NCI-H446 treated with DMSO at 0.1 percent for 48 hours (cell line): ENCODE measurements around the gene SAMD8.
A peak's percentile ranks its signal among the peaks of the same experiment; 100 is the strongest.
"Not testable (repeated sequence)": the region's sequence is repeated elsewhere in the genome, so short reads cannot be mapped to it uniquely, and the experiment has no call there.

Source experiments
- DNase-seq: peaks from one replicate; lab custom pipeline; 2025; lab: John Stamatoyannopoulos, UW

The SAMD8 gene

GRCh38 chr10:75084834-75085384 lies 26.5 kb upstream of the SAMD8 start:
- no peak for DNase-seq

- DNase-seq = no peak
Measured at GRCh38 chr10:75086278-75086934, 25.1 kb upstream of the SAMD8 start.

- no peak for DNase-seq
Measured at GRCh38 chr10:75088640-75089039, 22.8 kb upstream of the SAMD8 start.

- no peak for DNase-seq
Measured at GRCh38 chr10:75089634-75090033, 21.8 kb upstream of the SAMD8 start.

GRCh38 chr10:75091146-75091545 lies 20.3 kb upstream of the SAMD8 start:
- DNase-seq = peak; percentile 17

GRCh38 chr10:75094465-75094864 lies 17.0 kb upstream of the SAMD8 start:
- no peak for DNase-seq

- no peak for DNase-seq
Measured at GRCh38 chr10:75095631-75096030, 15.8 kb upstream of the SAMD8 start.

- DNase-seq = no peak
Measured at GRCh38 chr10:75096749-75097148, 14.7 kb upstream of the SAMD8 start.

GRCh38 chr10:75097666-75098285 lies 13.7 kb upstream of the SAMD8 start:
- DNase-seq = no peak

- DNase-seq = no peak
Measured at GRCh38 chr10:75098902-75099673, 12.4 kb upstream of the SAMD8 start.

- no peak for DNase-seq
Measured at GRCh38 chr10:75099952-75100763, 11.3 kb upstream of the SAMD8 start.

- no peak for DNase-seq
Measured at GRCh38 chr10:75100764-75101291, 10.6 kb upstream of the SAMD8 start.

- DNase-seq = no peak
Measured at GRCh38 chr10:75101416-75102251, 9.8 kb upstream of the SAMD8 start.

GRCh38 chr10:75102830-75103673 lies 8.4 kb upstream of the SAMD8 start:
- no peak for DNase-seq

GRCh38 chr10:75103881-75104686 lies 7.4 kb upstream of the SAMD8 start:
- no peak for DNase-seq

GRCh38 chr10:75104842-75105241 lies 6.6 kb upstream of the SAMD8 start:
- DNase-seq = no peak

- no peak for DNase-seq
Measured at GRCh38 chr10:75105576-75106197, 5.8 kb upstream of the SAMD8 start.

- DNase-seq = no peak
Measured at GRCh38 chr10:75106242-75106641, 5.2 kb upstream of the SAMD8 start.

- DNase-seq = not testable (repeated sequence)
Measured at GRCh38 chr10:75106891-75107290, 4.6 kb upstream of the SAMD8 start.
